DMS79 (cell line): Measurements from ENCODE around the gene AKT3.
"Not testable (repeated sequence)": the region's sequence is repeated elsewhere in the genome, so short reads cannot be mapped to it uniquely, and the experiment has no call there.

Experiments used
- DNase-seq: peaks from one replicate; lab custom pipeline; 2025; lab: John Stamatoyannopoulos, UW

Gene AKT3

DNA sequence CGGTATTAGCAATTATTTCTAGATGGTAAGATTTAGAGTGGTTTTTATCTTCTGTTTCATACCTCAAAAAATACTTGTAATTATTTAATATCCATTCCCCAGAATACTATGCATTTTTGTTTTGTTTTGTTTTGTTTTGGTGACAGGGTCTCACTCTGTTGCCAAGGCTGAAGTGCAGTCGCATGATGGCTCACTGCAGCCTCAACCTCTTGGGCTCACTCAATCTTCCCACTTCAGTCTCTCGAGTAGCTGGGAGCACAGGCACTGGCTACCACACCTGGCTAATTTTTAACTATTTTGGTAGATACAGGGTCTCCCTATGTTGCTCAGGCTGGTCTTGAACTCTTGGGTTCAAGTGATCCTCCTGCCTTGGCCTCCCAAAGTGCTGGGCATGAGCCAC, 252.7 kb downstream of the AKT3 start:
- DNase-seq, result no peak

DNA sequence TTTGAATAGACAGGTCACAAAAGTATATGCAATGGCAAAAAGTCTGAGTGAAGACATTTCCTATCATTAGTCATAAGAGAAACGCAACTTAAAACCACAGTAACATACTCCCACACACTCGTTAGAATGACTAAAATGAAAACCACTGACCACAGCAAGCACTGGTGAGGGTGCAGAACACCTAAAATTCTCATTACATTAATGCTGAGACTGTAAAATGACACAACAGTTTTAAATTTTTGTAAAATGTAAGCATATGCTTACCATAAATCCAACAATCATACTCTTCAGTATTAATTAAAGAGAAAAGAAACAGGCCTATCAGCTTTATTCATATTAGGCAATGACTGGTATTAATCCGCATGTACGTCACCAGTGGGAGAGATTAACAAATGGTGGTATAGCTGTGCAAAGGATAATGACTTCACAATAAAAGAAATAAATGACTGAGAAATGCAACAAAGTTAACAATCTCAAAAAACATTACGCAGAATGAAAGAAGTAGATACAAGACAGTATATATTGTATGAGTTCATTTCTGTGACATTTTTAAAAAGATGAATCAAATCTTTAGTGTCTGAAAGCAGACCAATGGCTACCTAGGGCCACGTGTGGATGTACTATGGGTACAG, 253.5 kb downstream of the AKT3 start:
- no peak for DNase-seq

DNA sequence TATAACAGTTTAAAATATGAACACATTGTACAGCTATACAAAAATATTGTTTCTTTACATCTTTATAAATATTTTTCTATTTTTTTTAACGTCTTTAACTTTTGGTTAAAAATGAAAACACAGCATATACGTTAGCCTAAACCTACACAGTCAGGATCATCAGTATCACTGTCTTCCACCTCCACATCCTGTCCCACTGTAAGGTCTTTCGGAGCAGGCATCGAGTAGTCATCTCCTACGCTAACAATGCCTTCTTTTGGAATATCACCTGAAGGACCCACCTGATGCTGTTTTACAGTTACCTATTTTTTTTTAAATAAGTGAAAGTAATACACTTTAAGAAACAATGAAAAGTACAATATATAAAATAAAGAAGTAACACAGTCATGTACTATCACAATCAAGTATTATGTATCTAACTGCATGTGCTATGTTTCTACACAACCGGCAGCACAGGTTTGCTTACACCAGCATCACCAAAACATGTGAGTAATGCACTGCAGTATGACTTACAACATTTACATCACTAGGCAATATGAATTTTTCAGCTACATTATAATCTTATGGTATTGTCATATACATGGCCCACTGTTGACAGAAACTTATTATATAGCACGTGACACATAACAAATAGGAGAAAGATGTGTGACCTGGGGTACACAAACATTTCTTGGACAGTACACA, 254.4 kb downstream of the AKT3 start:
- DNase-seq, result no peak

DNA sequence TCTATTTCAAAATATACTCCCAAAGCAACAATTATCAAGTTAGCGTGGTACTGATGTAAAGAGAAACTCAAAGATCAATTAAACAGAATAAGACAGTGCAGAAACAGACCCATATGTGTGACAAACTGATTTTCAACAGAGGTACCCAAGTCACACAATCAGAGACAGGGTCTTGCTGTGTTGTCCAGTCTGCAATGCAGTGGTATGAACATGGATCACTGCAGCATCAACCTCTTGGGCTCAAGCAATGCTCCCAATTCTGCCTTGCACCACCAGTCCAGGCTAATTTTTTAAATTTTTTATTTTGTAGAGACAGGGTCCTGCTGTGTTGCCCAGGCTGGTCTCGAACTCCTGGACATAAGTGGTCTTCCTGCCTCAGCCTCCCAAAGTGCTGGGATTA, 255.6 kb downstream of the AKT3 start:
- DNase-seq, result no peak

DNA sequence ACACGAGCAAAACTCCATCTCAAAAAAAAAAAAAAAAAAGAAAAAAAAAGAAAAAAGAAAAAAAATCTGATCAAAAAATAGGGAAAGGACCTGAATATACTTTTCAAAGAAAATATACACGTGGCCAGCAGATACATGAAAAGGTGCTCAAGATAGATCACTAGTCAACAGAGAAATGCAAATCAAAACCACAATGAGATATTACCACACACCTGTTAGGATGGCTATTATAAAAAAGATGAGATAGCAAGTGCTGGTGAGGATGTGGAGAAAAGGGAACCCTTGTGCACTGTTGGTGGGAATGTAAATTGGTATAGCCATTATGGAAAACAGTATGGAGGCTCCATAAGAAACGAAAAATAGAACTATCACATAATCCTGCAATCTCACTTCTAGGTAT, 260.8 kb downstream of the AKT3 start:
- DNase-seq, result not testable (repeated sequence)

DNA sequence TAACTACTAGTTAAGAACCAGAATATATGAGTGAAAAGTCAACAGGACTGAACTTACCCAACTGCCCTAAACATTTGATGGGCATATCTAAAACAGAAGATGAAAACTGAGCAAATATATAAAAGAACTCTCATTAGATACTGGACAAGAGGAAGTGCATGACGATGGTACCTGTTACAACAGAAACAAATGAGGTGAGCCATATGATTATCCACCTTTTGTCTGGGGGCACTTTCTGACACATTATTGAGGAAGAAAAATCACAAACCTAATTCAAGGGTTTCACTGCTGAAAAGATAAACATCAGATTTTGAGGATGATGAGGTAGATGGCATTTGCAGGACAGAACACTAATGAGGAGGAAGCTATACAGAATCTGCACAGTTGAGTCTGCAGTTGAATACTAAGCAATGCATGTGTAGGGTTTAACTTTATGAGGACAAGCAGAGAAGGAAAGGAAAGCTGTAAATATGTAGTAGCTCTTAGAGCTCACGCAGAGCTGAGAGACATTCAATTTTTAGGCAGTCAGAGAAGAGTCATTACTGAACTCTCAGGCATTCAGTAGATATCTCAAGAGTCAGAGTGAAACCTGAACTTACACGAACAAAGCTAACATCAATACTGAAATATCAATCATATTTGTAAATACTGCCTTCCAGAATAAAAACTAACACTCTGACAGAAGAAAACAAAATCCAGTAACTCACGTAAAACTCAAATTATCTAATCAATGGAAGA, 262.1 kb downstream of the AKT3 start:
- no peak for DNase-seq

DNA sequence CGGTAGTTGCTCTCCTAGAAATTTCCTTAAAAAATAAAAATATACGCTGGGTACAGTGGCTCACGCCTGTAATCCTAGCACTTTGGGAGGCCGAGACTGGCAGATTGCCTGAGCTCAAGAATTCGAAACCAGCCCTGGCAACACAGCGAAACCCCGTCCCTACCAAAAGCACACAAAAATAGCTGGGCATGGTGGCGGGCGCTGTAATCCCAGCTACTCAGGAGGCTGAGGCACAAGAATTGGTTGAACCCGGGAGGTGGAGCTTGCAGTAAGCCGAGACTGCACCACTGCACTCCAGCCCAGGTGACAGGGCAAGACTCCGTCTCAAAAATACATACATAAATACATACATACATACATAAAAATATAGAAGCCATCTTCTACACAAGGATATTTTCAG, 262.8 kb downstream of the AKT3 start:
- DNase-seq, result no peak

DNA sequence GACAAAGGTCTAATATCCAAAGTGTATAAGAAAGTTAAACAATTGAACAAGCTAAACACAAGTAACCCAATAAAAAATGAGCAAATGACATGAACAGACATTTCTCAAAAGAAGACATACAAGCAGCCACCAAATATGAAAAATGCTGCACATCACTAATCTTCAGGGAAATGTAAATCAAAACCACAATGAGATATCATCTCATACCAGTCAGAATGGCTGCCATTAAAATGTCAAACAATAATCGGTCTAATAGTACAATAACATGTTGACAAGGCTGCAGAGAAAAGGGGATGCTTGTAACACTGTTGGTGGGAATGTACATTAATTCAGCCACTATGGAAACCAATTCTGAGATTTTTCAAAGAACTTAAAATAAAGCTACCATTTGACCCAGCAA, 264.1 kb downstream of the AKT3 start:
- no peak for DNase-seq

DNA sequence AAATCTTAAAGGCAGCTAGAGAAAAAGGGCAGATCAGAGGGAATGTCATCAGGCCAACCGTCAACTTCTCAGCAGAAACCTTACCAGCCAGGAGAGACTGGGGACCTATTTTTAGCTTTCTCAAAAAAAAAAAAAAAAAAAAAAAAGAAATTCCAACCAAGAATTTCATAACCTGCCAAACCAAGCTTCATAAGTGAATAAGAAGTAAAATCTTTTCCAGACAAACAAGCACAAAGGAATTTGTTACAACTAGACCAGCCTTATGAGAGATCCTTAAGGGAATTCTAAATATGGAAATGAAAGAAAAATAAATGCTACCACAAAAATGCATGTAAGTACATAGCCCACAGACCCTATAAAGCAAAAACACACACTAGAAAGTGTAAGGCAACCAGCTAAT, 267.7 kb downstream of the AKT3 start:
- DNase-seq, result no peak

DNA sequence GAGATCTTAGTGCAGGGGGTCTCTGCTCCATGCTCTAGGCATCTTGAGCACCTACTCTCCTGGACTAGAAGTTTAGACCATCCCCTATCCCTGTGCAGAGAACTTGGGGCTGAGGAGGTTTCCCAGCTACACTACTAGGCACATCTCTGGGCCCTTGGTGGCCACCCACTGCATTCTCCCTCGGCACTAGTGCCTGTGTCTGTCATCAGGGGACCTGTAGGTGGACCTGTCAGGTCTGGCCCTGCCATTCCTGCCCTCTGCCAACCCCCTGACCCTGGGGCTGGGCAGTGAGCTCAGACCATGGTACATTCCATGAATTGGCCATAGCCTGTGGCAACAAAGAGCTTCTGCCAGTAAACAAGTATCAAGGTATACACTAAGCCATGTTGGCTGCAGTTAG, 269.1 kb downstream of the AKT3 start:
- no peak for DNase-seq

DNA sequence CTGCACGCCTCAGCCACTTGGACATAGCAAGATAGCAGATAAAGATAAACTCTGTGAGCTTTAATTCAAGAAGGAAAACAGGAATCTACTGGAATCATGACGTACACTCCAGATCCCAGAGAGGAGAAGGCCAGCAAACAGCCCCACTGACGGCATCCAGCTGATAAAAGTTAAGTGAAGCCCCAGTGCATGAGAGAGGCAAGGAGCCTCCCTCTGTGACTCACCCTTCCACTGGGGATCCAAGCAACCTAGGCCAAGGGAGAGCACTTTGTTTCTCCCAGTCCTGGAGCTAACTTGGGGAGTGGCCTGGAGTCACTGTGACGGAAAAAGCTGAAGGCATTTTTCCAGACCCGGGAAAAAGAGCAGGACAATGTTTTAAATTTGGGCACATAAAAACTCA, 270.0 kb downstream of the AKT3 start:
- no peak for DNase-seq

DNA sequence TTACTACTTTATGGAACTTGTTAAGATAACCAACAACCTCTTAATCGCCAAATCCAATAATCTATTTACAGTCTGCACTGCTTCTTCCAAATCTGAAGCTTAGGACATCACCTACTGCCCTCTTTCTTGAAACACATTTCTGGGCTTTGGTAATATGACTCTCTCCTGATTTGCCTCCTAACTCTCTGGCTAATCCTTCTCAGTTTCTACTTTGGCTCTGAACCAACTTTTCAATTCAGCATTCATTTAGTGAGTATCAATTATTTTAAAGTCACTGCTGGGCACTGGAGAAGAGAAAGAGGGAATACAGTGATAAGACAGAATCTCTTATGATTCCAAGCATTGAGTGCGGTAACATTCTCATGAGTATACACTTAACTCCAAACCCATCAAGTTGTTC, 275.0 kb downstream of the AKT3 start:
- no peak for DNase-seq

DNA sequence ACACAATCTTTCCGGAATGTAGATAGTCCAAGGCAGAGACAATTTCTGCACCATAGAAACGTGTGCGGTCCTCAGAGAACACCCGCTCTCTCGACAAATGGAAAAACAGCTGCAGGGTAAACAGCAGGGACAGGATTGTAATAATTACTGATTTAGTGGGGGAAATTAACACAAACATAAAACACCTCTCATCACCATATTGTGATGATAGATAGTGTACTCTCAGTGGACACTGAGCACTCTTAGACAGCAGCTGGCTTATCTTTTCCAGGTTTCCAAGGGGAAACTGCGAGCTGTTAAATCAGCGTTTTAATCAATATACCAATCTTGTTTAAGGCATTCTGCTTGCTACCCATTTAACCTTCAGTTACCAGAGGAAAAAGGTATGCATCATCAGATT, 277.1 kb downstream of the AKT3 start:
- no peak for DNase-seq

DNA sequence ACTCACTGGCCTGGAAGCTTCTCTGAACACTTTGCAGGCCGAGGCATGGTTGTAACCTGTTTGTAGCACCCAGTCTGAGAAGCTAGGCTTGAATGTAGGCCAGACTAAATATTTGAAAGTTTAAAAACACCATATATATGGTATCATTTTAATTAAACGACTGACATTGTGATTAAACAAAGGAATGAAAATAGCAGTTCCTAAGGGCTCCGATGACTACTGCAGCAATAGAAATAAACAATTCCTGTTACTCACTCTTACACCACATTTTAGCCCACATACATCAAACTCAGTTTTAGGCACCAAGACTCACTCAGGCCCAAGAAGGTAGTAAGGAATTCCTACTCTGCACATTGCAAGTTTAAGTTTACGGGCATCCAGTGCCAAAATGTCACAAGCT, 281.2 kb downstream of the AKT3 start:
- no peak for DNase-seq

DNA sequence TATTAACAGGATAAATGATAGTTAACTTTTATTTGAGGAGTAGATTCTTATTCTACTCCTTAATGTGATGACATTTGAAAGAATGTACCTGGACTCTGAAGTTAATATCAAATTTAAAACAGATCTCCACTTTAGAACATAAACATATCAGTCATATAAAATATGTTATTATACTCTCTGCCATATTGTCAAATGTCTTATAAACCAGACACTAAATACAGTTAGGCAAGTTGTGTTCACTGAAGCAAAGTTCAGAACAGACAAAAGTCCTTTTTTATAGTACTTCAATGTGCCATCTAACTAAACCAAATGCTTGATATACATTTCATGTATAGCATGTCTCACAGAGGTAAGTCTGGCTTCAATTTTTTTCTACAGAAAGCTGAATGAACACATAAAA, 285.2 kb downstream of the AKT3 start:
- no peak for DNase-seq

DNA sequence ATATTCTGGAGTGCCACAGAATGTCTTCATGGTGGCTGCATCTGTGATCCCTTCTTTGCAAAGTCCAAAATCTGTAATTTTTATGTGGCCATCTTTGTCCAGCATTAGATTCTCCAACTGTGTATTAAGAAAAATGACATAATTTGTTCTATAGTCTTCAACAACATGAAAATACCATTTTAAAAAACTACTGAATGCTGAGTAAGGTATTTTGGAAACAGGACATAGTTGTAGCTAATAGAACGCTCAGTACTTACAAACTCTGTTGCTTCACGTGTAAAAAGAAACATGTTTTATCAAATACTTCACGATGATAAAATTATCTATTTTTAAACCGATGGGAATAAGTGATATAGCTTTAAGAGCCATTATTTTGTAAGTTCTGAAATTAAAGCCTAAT, 286.3 kb downstream of the AKT3 start:
- DNase-seq, result no peak

DNA sequence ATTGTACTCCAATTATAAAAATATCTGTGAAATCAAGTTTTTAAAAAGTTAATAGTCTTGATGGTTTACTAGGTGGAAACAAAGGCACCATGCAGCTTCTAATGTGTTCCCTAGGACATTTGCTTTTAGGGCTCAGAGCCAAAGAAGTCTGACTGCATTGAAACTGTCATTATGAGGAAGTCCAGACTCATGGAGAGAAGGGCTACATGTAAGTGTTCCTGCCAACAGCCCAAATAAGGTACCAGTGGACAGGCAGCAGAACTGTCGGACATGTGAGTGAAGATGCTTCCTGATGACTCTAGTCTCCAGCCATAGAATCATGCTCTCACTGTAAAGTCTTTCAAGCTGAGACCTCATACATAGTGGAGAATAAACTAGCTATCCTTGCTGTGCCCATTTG, 287.6 kb downstream of the AKT3 start:
- DNase-seq, result no peak

DNA sequence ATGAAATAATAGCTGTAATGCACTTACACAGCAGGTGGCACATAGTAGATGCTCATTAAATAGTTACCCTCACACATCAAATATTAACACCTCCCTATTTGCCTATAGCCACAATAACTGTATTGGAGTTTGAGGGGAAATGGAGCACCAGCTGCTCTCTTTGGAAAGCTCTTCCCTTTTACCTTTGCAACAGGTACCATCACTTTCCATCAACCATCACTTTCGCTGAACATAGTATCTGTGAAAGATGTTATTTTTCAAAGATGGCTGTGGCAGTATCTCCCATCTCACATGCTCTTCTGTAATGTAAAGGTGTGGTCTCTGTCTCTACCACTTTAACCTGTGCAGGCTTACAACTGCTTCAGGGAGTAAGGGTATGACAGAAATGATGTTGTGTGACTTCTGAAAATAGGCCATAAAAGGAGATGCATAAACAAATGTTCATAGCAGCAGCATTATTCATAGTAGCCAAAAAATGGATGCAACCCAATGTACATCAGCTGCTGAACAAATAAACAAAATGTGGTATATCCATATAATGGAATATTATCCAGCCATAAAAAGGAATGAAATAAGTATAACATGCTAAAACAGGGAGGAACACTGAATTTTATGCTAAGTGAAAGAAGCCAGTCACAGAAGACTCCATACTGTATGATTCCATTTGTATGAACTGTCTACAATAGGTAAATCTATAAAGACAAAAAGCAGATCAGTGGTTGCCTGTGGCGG, 288.3 kb downstream of the AKT3 start:
- DNase-seq, result no peak

DNA sequence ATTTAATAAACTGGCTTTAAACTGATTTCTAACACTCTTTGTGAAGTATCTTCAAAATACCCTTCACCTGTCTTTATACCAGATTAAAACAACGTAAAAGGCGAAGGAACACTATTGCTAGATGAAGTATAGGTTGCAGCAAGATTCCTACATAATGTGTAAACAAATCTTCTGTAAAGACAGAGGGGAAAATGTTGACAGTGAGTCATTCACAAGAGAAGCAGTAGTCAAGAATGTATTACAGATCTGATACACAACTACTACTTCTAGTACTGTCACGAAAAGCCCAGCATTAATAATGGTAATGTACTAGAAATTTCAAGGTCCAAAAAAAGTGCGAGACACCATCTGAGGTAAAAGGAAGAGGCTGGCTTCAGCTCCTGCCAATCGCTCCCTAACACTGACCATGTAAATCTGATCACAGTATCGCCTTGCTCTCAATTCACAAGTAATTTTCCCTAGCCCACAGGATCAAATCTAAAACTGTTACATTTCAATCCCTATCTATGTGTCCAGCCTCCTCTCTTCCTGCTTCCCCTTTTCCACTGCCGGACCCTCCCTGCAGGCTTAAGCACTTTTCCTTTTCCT, 290.4 kb downstream of the AKT3 start:
- DNase-seq, result no peak

DNA sequence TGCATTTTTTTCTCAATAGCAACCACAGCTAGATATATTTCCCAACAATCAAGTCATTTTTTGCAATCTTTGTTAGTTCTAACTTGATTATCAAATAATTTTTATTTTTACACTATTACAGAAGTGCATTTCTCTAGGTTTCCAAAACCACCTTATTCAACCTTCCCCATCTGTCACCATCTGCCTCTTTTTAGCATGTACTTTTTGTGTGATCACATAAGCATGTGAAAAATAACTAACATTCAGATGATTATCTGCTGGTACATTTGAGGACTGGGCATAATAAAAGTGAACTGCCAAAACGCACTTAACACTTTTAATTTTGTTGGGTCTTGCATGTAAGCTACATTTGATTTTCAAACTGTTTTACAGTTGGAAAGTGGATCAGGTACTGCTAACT, 291.5 kb downstream of the AKT3 start:
- no peak for DNase-seq

DNA sequence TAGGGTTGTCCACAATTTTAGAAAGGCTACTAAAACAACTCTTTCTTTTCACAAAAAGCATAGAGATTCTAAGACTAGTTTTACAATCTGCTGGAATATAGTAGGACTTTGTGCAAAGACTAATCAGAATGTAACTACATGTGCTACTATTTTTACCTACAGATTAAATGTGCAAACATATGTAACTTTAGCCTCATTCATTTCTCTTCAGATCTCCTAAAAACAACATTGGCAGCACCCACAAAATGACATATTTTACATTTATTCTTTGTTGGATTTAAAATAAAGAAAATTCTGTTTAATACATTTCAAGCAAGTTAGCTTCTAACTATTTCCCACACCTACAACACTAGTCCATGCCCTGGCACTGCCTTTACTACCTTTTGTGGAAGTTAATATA, 292.2 kb downstream of the AKT3 start:
- no peak for DNase-seq

DNA sequence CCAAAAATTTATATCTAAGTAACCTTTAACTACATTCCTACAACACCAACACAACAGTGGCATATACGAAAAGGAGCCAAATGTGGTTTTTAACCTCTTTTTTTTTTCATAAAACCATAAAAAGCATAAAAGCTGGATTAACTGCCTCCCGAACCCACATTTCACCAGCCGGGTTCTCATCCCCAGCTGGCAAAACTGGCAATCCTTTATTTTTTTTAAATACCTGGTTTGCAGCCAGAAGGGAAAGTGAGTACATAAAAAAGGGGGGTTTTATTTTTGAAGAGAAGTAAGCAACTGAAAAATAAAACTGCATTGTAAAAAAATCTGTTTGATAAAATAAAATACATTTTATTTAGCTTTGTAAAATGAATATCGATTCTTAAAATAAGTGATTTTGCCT, 295.4 kb downstream of the AKT3 start:
- no peak for DNase-seq

DNA sequence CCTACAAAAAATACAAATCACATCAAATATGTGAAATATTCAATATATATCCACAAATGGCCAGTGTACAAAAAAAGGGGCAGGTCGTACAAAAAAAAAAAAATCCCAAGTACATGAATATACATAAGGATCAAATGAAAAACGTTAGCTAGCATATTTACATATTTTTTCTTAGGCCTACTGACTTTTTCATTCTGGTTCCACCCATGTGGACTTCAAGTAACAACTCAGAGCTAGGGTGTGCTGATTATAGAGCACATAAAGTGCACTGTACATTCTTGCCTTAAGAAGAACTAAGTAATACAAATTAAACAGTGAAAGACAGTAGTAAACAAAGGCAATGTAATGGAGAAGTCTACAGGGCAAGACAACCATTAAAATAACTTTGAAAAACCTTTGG, 297.0 kb downstream of the AKT3 start:
- no peak for DNase-seq
